ACC112 (cell line): Measurements from ENCODE around the gene SMAD9.

Experiments
- H2AFZ ChIP-seq: fragments of 200-600 bp; sonication (generic); one replicate; pipeline ENCODE4 v1.6.0; 2017; ENCODE audit warnings: antibody characterized with exemption, low read length; ENCODE audit not compliant: unreplicated experiment
- H3K27ac ChIP-seq: fragments of 200-600 bp; sonication (generic); 2 replicates; pipeline ENCODE4 v1.5.1; 2014; ENCODE audit warnings: low read depth, mild to moderate bottlenecking, antibody characterized with exemption, low read length, moderate library complexity
- H3K27me3 ChIP-seq: fragments of 200-600 bp; sonication (generic); 2 replicates; pipeline ENCODE4 v1.6.1; 2014; ENCODE audit warnings: mild to moderate bottlenecking, antibody characterized with exemption, low read length, moderate library complexity, mixed read lengths; ENCODE audit not compliant: insufficient read depth
- H3K36me3 ChIP-seq: fragments of 200-600 bp; sonication (generic); 2 replicates; pipeline ENCODE4 v1.6.1; 2016; ENCODE audit warnings: mild to moderate bottlenecking, antibody characterized with exemption, low read length, moderate library complexity, mixed read lengths; ENCODE audit not compliant: insufficient read depth
- H3K4me1 ChIP-seq: fragments of 200-600 bp; sonication (generic); one replicate; pipeline ENCODE4 v1.6.1; 2016; ENCODE audit warnings: low read length, mixed read lengths; ENCODE audit not compliant: insufficient read depth, unreplicated experiment, control insufficient read depth
- H3K4me3 ChIP-seq: fragments of 200-600 bp; sonication (generic); 2 replicates; pipeline ENCODE4 v1.5.1; 2014; ENCODE audit warnings: mild to moderate bottlenecking, low read depth, low read length
- H3K79me2 ChIP-seq: fragments of 200-600 bp; sonication (generic); one replicate; pipeline ENCODE4 v1.6.0; 2016; ENCODE audit warnings: low read length; ENCODE audit not compliant: control insufficient read depth, unreplicated experiment, insufficient read depth

The SMAD9 gene

GRCh38 chr13:36865265-36865664 is 54.8 kb downstream of the SMAD9 start:
- Histone ChIP-seq H3K4me1 (peaks cover 3% of the 10 kb centered on the region), H3K36me3 (no peaks in the 10 kb centered on the region), H2AFZ (no peak overlapping the region), H3K27ac (no peak overlapping the region), H3K27me3 (no peaks in the 10 kb centered on the region), H3K4me3 (no peak overlapping the region), H3K79me2 (no peaks in the 10 kb centered on the region)

- no peaks in the 10 kb centered on the region for H3K27me3 ChIP-seq
- no peak overlapping the region for H3K27ac ChIP-seq
- no peak overlapping the region for H3K4me3 ChIP-seq
- no peaks in the 10 kb centered on the region for H3K79me2 ChIP-seq
- no peaks in the 10 kb centered on the region for H3K36me3 ChIP-seq
- H3K4me1 ChIP-seq = peaks cover 3% of the 10 kb centered on the region
- no peak overlapping the region for H2AFZ ChIP-seq
Measured at GRCh38 chr13:36862722-36863121, 57.3 kb downstream of the SMAD9 start.

GRCh38 chr13:36862002-36862685 is 57.9 kb downstream of the SMAD9 start:
- H2AFZ ChIP-seq = no peak overlapping the region
- H3K4me3 ChIP-seq = no peak overlapping the region
- no peaks in the 10 kb centered on the region for H3K79me2 ChIP-seq
- no peaks in the 10 kb centered on the region for H3K27me3 ChIP-seq
- no peaks in the 10 kb centered on the region for H3K36me3 ChIP-seq
- peaks cover 3% of the 10 kb centered on the region for H3K4me1 ChIP-seq
- H3K27ac ChIP-seq = no peak overlapping the region

GRCh38 chr13:36859259-36859658 is 60.8 kb downstream of the SMAD9 start:
- H3K27ac ChIP-seq = no peak overlapping the region

GRCh38 chr13:36858290-36858689 is 61.7 kb downstream of the SMAD9 start:
- Histone ChIP-seq H3K36me3 (no peaks in the 10 kb centered on the region), H3K27ac (no peak overlapping the region), H3K4me3 (no peak overlapping the region), H3K79me2 (no peaks in the 10 kb centered on the region), H3K4me1 (peaks cover 3% of the 10 kb centered on the region), H3K27me3 (no peaks in the 10 kb centered on the region), H2AFZ (no peak overlapping the region)

More at GRCh38 chr13:36859259-36859658, 60.8 kb downstream of the SMAD9 start:
- H3K27me3 ChIP-seq = no peaks in the 10 kb centered on the region
- H3K4me3 ChIP-seq = no peak overlapping the region
- H3K79me2 ChIP-seq = no peaks in the 10 kb centered on the region
- no peak overlapping the region for H2AFZ ChIP-seq
- H3K36me3 ChIP-seq = no peaks in the 10 kb centered on the region
- peaks cover 3% of the 10 kb centered on the region for H3K4me1 ChIP-seq

- H3K27me3 ChIP-seq = no peaks in the 10 kb centered on the region
- no peaks in the 10 kb centered on the region for H3K4me1 ChIP-seq
- no peaks in the 10 kb centered on the region for H3K79me2 ChIP-seq
- no peak overlapping the region for H3K4me3 ChIP-seq
- no peak overlapping the region for H3K27ac ChIP-seq
- H2AFZ ChIP-seq = no peak overlapping the region
- H3K36me3 ChIP-seq = no peaks in the 10 kb centered on the region
Measured at GRCh38 chr13:36857253-36857652, 62.8 kb downstream of the SMAD9 start.

- H3K36me3 ChIP-seq = no peaks in the 10 kb centered on the region
- H3K27ac ChIP-seq = no peak overlapping the region
- H3K4me3 ChIP-seq = no peak overlapping the region
- no peaks in the 10 kb centered on the region for H3K79me2 ChIP-seq
- no peak overlapping the region for H2AFZ ChIP-seq
- H3K4me1 ChIP-seq = no peaks in the 10 kb centered on the region
- H3K27me3 ChIP-seq = no peaks in the 10 kb centered on the region
Measured at GRCh38 chr13:36850790-36851438, 69.1 kb downstream of the SMAD9 start.

- Histone ChIP-seq H3K27ac (no peak overlapping the region), H3K36me3 (no peaks in the 10 kb centered on the region), H3K4me1 (no peaks in the 10 kb centered on the region), H2AFZ (no peak overlapping the region), H3K4me3 (no peak overlapping the region), H3K27me3 (no peaks in the 10 kb centered on the region), H3K79me2 (no peaks in the 10 kb centered on the region)
Measured at GRCh38 chr13:36848199-36848982, 71.6 kb downstream of the SMAD9 start.

GRCh38 chr13:36847606-36848005 is 72.4 kb downstream of the SMAD9 start:
- no peaks in the 10 kb centered on the region for H3K4me1 ChIP-seq
- H3K27me3 ChIP-seq = no peaks in the 10 kb centered on the region
- H3K4me3 ChIP-seq = no peak overlapping the region
- no peak overlapping the region for H3K27ac ChIP-seq
- H3K36me3 ChIP-seq = no peaks in the 10 kb centered on the region
- no peak overlapping the region for H2AFZ ChIP-seq
- H3K79me2 ChIP-seq = no peaks in the 10 kb centered on the region

GRCh38 chr13:36841391-36841790 is 78.6 kb downstream of the SMAD9 start:
- Histone ChIP-seq H3K79me2 (no peaks in the 10 kb centered on the region), H2AFZ (no peak overlapping the region), H3K4me3 (no peak overlapping the region), H3K36me3 (no peaks in the 10 kb centered on the region), H3K4me1 (no peaks in the 10 kb centered on the region), H3K27ac (no peak overlapping the region), H3K27me3 (no peaks in the 10 kb centered on the region)
